HEK293 (cell line): Measurements from ENCODE around the gene ZC3H10.

Experiments
- KLF10 ChIP-seq: fragments of 450-650 bp; IDR thresholded peaks from 2 replicates; pipeline ENCODE4 v1.5.1; 2018; ENCODE audit warnings: missing biosample characterization, mild to moderate bottlenecking, missing genetic modification characterization
- REPIN1 ChIP-seq: fragments of 450-650 bp; formaldehyde crosslinking; IDR thresholded peaks from 2 replicates; pipeline ENCODE4 v1.5.1; 2017; ENCODE audit warnings: missing biosample characterization, missing genetic modification characterization, low read depth
- ZBTB17 ChIP-seq: fragments of 450-650 bp; formaldehyde crosslinking; IDR thresholded peaks from 2 replicates; pipeline ENCODE4 v1.5.1; 2016; ENCODE audit warnings: missing biosample characterization, missing genetic modification characterization
- ZFP69B ChIP-seq: fragments of 450-650 bp; formaldehyde crosslinking; IDR thresholded peaks from 2 replicates; pipeline ENCODE4 v1.5.1; 2016; ENCODE audit warnings: missing biosample characterization, missing genetic modification characterization
- ZNF155 ChIP-seq: fragments of 450-650 bp; formaldehyde crosslinking; IDR thresholded peaks from 2 replicates; pipeline ENCODE4 v1.5.1; 2016; ENCODE audit warnings: missing biosample characterization, missing genetic modification characterization
- ZNF292 ChIP-seq: fragments of 450-650 bp; formaldehyde crosslinking; IDR thresholded peaks from 2 replicates; pipeline ENCODE4 v1.5.1; 2016; ENCODE audit warnings: low read depth, missing biosample characterization, missing genetic modification characterization, borderline replicate concordance
- ZNF324 ChIP-seq: fragments of 450-650 bp; formaldehyde crosslinking; IDR thresholded peaks from 2 replicates; pipeline ENCODE4 v1.5.1; 2016; ENCODE audit warnings: missing biosample characterization, missing genetic modification characterization
- ZNF335 ChIP-seq: fragments of 450-650 bp; formaldehyde crosslinking; conservative IDR thresholded peaks from 2 replicates; pipeline ENCODE4 v1.5.1; 2016; ENCODE audit warnings: missing biosample characterization, missing genetic modification characterization
- ZNF341 ChIP-seq: fragments of 450-650 bp; formaldehyde crosslinking; IDR thresholded peaks from 2 replicates; pipeline ENCODE4; 2016; ENCODE audit warnings: low read depth, missing biosample characterization, missing genetic modification characterization
- ZNF366 ChIP-seq: fragments of 450-650 bp; formaldehyde crosslinking; conservative IDR thresholded peaks from 2 replicates; pipeline ENCODE4 v1.5.1; 2016; ENCODE audit warnings: missing biosample characterization, missing genetic modification characterization
- ZNF510 ChIP-seq: fragments of 450-650 bp; formaldehyde crosslinking; IDR thresholded peaks from 2 replicates; pipeline ENCODE4 v1.5.1; 2018; ENCODE audit warnings: mild to moderate bottlenecking, missing genetic modification characterization, missing biosample characterization; ENCODE audit not compliant: insufficient replicate concordance
- ZNF514 ChIP-seq: fragments of 450-650 bp; formaldehyde crosslinking; IDR thresholded peaks from 2 replicates; pipeline ENCODE4 v1.5.1; 2016; ENCODE audit warnings: missing biosample characterization, missing genetic modification characterization
- ZNF549 ChIP-seq: fragments of 450-650 bp; IDR thresholded peaks from 2 replicates; pipeline ENCODE4 v1.5.1; 2018; ENCODE audit warnings: missing biosample characterization, missing genetic modification characterization, mild to moderate bottlenecking, inconsistent platforms, moderate library complexity
- ZNF626 ChIP-seq: fragments of 450-650 bp; sonication (Bioruptor Pico); formaldehyde crosslinking; IDR thresholded peaks from 2 replicates; pipeline ENCODE4 v1.5.1; 2018; ENCODE audit warnings: missing biosample characterization, missing genetic modification characterization, inconsistent platforms
- ZNF654 ChIP-seq: fragments of 450-650 bp; formaldehyde crosslinking; IDR thresholded peaks from 2 replicates; pipeline ENCODE4 v1.5.1; 2016; ENCODE audit warnings: low read depth, missing biosample characterization, missing genetic modification characterization
- ZNF664 ChIP-seq: fragments of 450-650 bp; formaldehyde crosslinking; IDR thresholded peaks from 2 replicates; pipeline ENCODE4 v1.5.1; 2016; ENCODE audit warnings: missing biosample characterization, missing genetic modification characterization
- ZNF677 ChIP-seq: fragments of 450-650 bp; IDR thresholded peaks from 2 replicates; pipeline ENCODE4 v1.5.0; 2018; ENCODE audit warnings: missing biosample characterization, mild to moderate bottlenecking, missing genetic modification characterization, moderate library complexity
- ZNF747 ChIP-seq: fragments of 450-650 bp; formaldehyde crosslinking; IDR thresholded peaks from 2 replicates; pipeline ENCODE4 v1.5.1; 2016; ENCODE audit warnings: missing biosample characterization, missing genetic modification characterization
- ZNF830 ChIP-seq: fragments of 450-650 bp; IDR thresholded peaks from 2 replicates; pipeline ENCODE4 v1.5.0; 2018; ENCODE audit warnings: missing biosample characterization, missing genetic modification characterization, low read depth, mild to moderate bottlenecking, moderate library complexity
- TF ChIP-seq, protein P1 (sequence below): fragments of 450-650 bp; formaldehyde crosslinking; IDR thresholded peaks from 2 replicates; pipeline ENCODE4 v1.5.1; 2017; ENCODE audit warnings: missing biosample characterization, missing genetic modification characterization
- TF ChIP-seq, protein P2 (sequence below): fragments of 450-650 bp; formaldehyde crosslinking; IDR thresholded peaks from 2 replicates; pipeline ENCODE4 v1.5.1; 2016; ENCODE audit warnings: missing biosample characterization, missing genetic modification characterization
- TF ChIP-seq, protein P3 (sequence below): fragments of 450-650 bp; formaldehyde crosslinking; IDR thresholded peaks from 2 replicates; pipeline ENCODE4 v1.5.1; 2017; ENCODE audit warnings: missing biosample characterization, missing genetic modification characterization
- TF ChIP-seq, protein P4 (sequence below): fragments of 450-650 bp; formaldehyde crosslinking; IDR thresholded peaks from 2 replicates; pipeline ENCODE4 v1.5.1; 2017; ENCODE audit warnings: missing biosample characterization, mild to moderate bottlenecking, missing genetic modification characterization, moderate library complexity
- TF ChIP-seq, protein P5 (sequence below): fragments of 450-650 bp; formaldehyde crosslinking; IDR thresholded peaks from 2 replicates; pipeline ENCODE4 v1.5.1; 2016; ENCODE audit warnings: missing biosample characterization, missing genetic modification characterization
- TF ChIP-seq, protein P6 (sequence below): fragments of 450-650 bp; IDR thresholded peaks from 2 replicates; pipeline ENCODE4 v1.5.1; 2018; ENCODE audit warnings: missing biosample characterization, mild to moderate bottlenecking, missing genetic modification characterization
- TF ChIP-seq, protein P7 (sequence below): fragments of 450-650 bp; formaldehyde crosslinking; IDR thresholded peaks from 2 replicates; pipeline ENCODE4 v1.5.1; 2016; ENCODE audit warnings: missing biosample characterization, missing genetic modification characterization

ZC3H10 gene

DNA sequence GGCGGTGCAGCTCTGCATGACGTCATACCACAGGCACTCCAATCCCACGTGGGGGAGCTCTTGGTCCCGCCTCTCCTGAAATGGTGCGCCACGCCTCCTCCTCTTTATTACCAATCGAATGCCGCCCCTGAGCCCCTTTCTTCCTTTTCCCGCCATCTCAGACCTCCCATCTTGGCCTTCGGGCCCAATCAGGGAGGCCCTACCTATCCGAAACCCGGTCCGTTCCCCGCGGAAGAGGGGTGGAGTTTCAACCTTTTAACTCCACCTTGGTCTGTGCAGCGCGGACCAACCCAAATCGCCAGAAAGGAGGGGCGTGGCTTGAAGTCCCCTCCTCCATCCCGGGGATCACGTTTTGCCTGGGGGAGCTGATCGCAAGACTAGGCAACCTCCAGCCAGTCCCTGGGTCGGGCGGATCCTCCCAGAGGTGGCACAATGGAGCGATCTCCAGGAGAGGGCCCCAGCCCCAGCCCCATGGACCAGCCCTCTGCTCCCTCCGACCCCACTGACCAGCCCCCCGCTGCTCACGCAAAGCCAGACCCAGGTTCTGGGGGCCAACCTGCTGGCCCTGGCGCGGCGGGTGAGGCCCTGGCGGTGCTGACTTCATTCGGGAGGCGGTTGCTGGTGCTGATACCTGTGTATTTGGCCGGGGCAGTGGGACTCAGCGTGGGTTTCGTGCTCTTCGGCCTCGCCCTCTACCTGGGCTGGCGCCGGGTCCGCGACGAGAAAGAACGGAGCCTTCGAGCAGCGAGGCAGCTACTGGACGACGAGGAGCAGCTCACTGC, 10.0 kb downstream of the ZC3H10 start, which contains the start of gene ESYT1 (continued):
- TF ChIP-seq, protein P1, sequence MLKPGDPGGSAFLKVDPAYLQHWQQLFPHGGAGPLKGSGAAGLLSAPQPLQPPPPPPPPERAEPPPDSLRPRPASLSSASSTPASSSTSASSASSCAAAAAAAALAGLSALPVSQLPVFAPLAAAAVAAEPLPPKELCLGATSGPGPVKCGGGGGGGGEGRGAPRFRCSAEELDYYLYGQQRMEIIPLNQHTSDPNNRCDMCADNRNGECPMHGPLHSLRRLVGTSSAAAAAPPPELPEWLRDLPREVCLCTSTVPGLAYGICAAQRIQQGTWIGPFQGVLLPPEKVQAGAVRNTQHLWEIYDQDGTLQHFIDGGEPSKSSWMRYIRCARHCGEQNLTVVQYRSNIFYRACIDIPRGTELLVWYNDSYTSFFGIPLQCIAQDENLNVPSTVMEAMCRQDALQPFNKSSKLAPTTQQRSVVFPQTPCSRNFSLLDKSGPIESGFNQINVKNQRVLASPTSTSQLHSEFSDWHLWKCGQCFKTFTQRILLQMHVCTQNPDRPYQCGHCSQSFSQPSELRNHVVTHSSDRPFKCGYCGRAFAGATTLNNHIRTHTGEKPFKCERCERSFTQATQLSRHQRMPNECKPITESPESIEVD (tag by site-specific recombination) = no peak
- TF ChIP-seq, protein P2, sequence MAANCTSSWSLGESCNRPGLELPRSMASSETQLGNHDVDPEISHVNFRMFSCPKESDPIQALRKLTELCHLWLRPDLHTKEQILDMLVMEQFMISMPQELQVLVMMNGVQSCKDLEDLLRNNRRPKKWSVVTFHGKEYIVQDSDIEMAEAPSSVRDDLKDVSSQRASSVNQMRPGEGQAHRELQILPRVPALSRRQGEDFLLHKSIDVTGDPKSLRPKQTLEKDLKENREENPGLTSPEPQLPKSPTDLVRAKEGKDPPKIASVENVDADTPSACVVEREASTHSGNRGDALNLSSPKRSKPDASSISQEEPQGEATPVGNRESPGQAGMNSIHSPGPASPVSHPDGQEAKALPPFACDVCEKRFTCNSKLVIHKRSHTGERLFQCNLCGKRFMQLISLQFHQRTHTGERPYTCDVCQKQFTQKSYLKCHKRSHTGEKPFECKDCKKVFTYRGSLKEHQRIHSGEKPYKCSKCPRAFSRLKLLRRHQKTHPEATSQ (tag by site-specific recombination) = 0 out of 2 replicates have a peak, but pooled peaks have one; percentile 45
- TF ChIP-seq, protein P3, sequence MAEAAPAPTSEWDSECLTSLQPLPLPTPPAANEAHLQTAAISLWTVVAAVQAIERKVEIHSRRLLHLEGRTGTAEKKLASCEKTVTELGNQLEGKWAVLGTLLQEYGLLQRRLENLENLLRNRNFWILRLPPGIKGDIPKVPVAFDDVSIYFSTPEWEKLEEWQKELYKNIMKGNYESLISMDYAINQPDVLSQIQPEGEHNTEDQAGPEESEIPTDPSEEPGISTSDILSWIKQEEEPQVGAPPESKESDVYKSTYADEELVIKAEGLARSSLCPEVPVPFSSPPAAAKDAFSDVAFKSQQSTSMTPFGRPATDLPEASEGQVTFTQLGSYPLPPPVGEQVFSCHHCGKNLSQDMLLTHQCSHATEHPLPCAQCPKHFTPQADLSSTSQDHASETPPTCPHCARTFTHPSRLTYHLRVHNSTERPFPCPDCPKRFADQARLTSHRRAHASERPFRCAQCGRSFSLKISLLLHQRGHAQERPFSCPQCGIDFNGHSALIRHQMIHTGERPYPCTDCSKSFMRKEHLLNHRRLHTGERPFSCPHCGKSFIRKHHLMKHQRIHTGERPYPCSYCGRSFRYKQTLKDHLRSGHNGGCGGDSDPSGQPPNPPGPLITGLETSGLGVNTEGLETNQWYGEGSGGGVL (tag by site-specific recombination) = no peak
- no peak for TF ChIP-seq ZNF626 (tag by site-specific recombination)
- TF ChIP-seq ZNF654 = no peak; the same call in 1 of the 2 replicates
- no peak for TF ChIP-seq ZNF292 (tag by site-specific recombination)
- peak; percentile 89 for TF ChIP-seq KLF10 (tag by site-specific recombination)
- TF ChIP-seq ZNF335 (tag by site-specific recombination) = peak; percentile 17; the same call in 1 of the 2 replicates
- TF ChIP-seq, protein P4, sequence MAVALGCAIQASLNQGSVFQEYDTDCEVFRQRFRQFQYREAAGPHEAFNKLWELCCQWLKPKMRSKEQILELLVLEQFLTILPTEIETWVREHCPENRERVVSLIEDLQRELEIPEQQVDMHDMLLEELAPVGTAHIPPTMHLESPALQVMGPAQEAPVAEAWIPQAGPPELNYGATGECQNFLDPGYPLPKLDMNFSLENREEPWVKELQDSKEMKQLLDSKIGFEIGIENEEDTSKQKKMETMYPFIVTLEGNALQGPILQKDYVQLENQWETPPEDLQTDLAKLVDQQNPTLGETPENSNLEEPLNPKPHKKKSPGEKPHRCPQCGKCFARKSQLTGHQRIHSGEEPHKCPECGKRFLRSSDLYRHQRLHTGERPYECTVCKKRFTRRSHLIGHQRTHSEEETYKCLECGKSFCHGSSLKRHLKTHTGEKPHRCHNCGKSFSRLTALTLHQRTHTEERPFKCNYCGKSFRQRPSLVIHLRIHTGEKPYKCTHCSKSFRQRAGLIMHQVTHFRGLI (tag by site-specific recombination) = 0 out of 2 replicates have a peak, but pooled peaks have one; percentile 57
- TF ChIP-seq, protein P5, sequence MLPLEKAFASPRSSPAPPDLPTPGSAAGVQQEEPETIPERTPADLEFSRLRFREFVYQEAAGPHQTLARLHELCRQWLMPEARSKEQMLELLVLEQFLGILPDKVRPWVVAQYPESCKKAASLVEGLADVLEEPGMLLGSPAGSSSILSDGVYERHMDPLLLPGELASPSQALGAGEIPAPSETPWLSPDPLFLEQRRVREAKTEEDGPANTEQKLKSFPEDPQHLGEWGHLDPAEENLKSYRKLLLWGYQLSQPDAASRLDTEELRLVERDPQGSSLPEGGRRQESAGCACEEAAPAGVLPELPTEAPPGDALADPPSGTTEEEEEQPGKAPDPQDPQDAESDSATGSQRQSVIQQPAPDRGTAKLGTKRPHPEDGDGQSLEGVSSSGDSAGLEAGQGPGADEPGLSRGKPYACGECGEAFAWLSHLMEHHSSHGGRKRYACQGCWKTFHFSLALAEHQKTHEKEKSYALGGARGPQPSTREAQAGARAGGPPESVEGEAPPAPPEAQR (tag by site-specific recombination) = no peak
- no peak for TF ChIP-seq ZNF549
- no peak for TF ChIP-seq ZNF677 (tag by site-specific recombination)
- no peak for TF ChIP-seq ZNF155 (tag by site-specific recombination)
- no peak for TF ChIP-seq ZNF514 (tag by site-specific recombination)
- TF ChIP-seq, protein P6, sequence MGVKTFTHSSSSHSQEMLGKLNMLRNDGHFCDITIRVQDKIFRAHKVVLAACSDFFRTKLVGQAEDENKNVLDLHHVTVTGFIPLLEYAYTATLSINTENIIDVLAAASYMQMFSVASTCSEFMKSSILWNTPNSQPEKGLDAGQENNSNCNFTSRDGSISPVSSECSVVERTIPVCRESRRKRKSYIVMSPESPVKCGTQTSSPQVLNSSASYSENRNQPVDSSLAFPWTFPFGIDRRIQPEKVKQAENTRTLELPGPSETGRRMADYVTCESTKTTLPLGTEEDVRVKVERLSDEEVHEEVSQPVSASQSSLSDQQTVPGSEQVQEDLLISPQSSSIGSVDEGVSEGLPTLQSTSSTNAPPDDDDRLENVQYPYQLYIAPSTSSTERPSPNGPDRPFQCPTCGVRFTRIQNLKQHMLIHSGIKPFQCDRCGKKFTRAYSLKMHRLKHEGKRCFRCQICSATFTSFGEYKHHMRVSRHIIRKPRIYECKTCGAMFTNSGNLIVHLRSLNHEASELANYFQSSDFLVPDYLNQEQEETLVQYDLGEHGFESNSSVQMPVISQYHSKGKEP (tag by site-specific recombination) = no peak
- no peak for TF ChIP-seq ZNF830 (tag by site-specific recombination)
- no peak for TF ChIP-seq ZNF664 (tag by site-specific recombination)
- TF ChIP-seq ZNF366 (tag by site-specific recombination) = peak; percentile 100
- TF ChIP-seq REPIN1 (tag by site-specific recombination) = no peak
- TF ChIP-seq, protein P7, sequence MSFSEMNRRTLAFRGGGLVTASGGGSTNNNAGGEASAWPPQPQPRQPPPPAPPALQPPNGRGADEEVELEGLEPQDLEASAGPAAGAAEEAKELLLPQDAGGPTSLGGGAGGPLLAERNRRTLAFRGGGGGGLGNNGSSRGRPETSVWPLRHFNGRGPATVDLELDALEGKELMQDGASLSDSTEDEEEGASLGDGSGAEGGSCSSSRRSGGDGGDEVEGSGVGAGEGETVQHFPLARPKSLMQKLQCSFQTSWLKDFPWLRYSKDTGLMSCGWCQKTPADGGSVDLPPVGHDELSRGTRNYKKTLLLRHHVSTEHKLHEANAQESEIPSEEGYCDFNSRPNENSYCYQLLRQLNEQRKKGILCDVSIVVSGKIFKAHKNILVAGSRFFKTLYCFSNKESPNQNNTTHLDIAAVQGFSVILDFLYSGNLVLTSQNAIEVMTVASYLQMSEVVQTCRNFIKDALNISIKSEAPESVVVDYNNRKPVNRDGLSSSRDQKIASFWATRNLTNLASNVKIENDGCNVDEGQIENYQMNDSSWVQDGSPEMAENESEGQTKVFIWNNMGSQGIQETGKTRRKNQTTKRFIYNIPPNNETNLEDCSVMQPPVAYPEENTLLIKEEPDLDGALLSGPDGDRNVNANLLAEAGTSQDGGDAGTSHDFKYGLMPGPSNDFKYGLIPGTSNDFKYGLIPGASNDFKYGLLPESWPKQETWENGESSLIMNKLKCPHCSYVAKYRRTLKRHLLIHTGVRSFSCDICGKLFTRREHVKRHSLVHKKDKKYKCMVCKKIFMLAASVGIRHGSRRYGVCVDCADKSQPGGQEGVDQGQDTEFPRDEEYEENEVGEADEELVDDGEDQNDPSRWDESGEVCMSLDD = peak; percentile 41; the same call in 1 of the 2 replicates
- TF ChIP-seq ZNF510 = no peak
- TF ChIP-seq ZBTB17 (tag by site-specific recombination) = peak; percentile 74
- peak; percentile 46; the same call in 1 of the 2 replicates for TF ChIP-seq ZNF324 (tag by site-specific recombination)
- peak; percentile 52; the same call in 1 of the 2 replicates for TF ChIP-seq ZNF341 (tag by site-specific recombination)
- no peak for TF ChIP-seq ZNF747 (tag by site-specific recombination)
- no peak for TF ChIP-seq ZFP69B (tag by site-specific recombination)
